Epithelial cell of esophagus (primary cell): ENCODE results near the gene GSE1.

ENCODE experiments used
- DNase-seq: peaks from one replicate; pipeline ENCODE4 v3.0.0; 2010; ENCODE audit warnings: low read depth
- H3K4me3 ChIP-seq: 2 replicates; pipeline ENCODE4 v1.5.1; 2011; ENCODE audit warnings: mild to moderate bottlenecking, low read length, control low read depth
- CTCF ChIP-seq: IDR thresholded peaks from 2 replicates; pipeline ENCODE4 v1.5.1; 2011; ENCODE audit warnings: low read depth, mild to moderate bottlenecking, low read length, control low read depth, inconsistent platforms; ENCODE audit not compliant: insufficient read depth; ENCODE audit errors: missing control alignments

GSE1 gene

GRCh38 chr16:85681255-85681654 lies 68.1 kb downstream of the GSE1 start:
- no peak for TF ChIP-seq CTCF

GRCh38 chr16:85682516-85682915 lies 69.4 kb downstream of the GSE1 start:
- TF ChIP-seq CTCF: no peak
- no peak for DNase-seq
- no peak overlapping the region for H3K4me3 ChIP-seq

More at GRCh38 chr16:85681255-85681654, 68.1 kb downstream of the GSE1 start:
- H3K4me3 ChIP-seq: no peak overlapping the region
- DNase-seq: no peak

GRCh38 chr16:85683363-85683762 lies 70.2 kb downstream of the GSE1 start:
- no peak overlapping the region for H3K4me3 ChIP-seq
- TF ChIP-seq CTCF: no peak
- no peak for DNase-seq

- no peak for DNase-seq
- no peak for TF ChIP-seq CTCF
- H3K4me3 ChIP-seq: no peak overlapping the region
Measured at GRCh38 chr16:85685251-85685650, 72.1 kb downstream of the GSE1 start.

GRCh38 chr16:85686912-85687591 lies 73.9 kb downstream of the GSE1 start:
- TF ChIP-seq CTCF: no peak
- H3K4me3 ChIP-seq: no peak overlapping the region

GRCh38 chr16:85687651-85688471 lies 74.7 kb downstream of the GSE1 start:
- no peak for DNase-seq
- TF ChIP-seq CTCF: no peak
- H3K4me3 ChIP-seq: peak overlapping the region; percentile 54

More at GRCh38 chr16:85686912-85687591, 73.9 kb downstream of the GSE1 start:
- no peak for DNase-seq
